GM12892 (cell line): ENCODE measurements around the gene TFF2.

ENCODE experiments used
- POLR2A ChIP-seq: IDR thresholded peaks from 2 replicates; pipeline ENCODE4 v1.6.1; 2011; ENCODE audit warnings: low read depth, low read length, control low read depth
- POLR2AphosphoS5 ChIP-seq: IDR thresholded peaks from 2 replicates; pipeline ENCODE4 v1.6.1; 2011; ENCODE audit warnings: low read depth, low read length, control low read depth
- TAF1 ChIP-seq: IDR thresholded peaks from 2 replicates; pipeline ENCODE4 v1.6.1; 2011; ENCODE audit warnings: low read depth, mild to moderate bottlenecking, control low read depth, low read length, borderline replicate concordance

DNA sequence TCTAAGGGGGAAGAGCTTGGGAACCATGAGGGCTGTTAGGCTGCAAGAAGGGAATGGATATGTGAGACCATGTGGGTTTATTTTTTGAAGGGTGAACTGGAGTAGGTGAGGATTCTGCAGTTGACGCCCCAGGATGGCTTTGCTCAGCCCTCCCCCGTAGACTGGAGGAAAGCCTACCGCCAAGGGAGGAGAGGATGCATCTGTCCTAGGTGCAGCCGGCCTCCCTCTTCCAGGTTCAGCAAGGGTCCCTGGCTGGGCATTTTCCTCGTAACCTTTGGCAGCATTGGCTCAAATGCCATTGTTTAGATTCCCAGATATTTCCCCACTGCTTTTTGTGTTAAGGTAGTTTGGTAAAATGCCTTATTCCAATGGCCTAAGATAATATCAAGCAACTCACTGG lies 52.1 kb downstream of the TFF2 start:
- TF ChIP-seq POLR2A (no peak), POLR2AphosphoS5 (no peak), TAF1 (no peak)
